ENCODE data around the gene CROCC2. TPM values are rescaled to one million over a fixed set of nuclear protein-coding genes. Genes with fewer than 3 reads are reported as not detected.
A peak's percentile ranks its signal among the peaks of the same experiment; 100 is the strongest.
"Not testable (repeated sequence)": the region's sequence is repeated elsewhere in the genome, so short reads cannot be mapped to it uniquely, and the experiment has no call there.

Gene CROCC2
- total RNA-seq, 2 donors from 2014 or later = not detected

- Mint-ChIP-seq H3K4me1 (ENCODE audit: low read depth in 2 of 2) (no peaks in the 10 kb centered on the region), H3K4me3 (no peak overlapping the region), H3K36me3 (no peaks in the 10 kb centered on the region), H3K27me3 (no peaks in the 10 kb centered on the region), H3K27ac (no peak overlapping the region), H3K9me3 (no peaks in the 10 kb centered on the region)
- no peak for ATAC-seq
- DNase-seq (ENCODE audit: low spot score) = no peak
These were observed 60.3 kb downstream of the CROCC2 start for GRCh38 chr2:240966457-240966905.

- DNase-seq (ENCODE audit: low spot score) (peak; percentile 41), ATAC-seq (no peak)
- H3K9me3 Mint-ChIP-seq = no peaks in the 10 kb centered on the region
- peaks cover 3 to 6% of the 10 kb centered on the region in 2 donors for H3K27me3 Mint-ChIP-seq
- H3K27ac Mint-ChIP-seq = no peak overlapping the region
- H3K4me1 Mint-ChIP-seq (ENCODE audit: low read depth in 2 of 2) = no peaks in the 10 kb centered on the region
- H3K4me3 Mint-ChIP-seq = no peak overlapping the region
- no peaks in the 10 kb centered on the region for H3K36me3 Mint-ChIP-seq
These were observed 61.0 kb downstream of the CROCC2 start for GRCh38 chr2:240966906-240967680.

GRCh38 chr2:240967681-240968621 lies 61.8 kb downstream of the CROCC2 start:
- no peaks in the 10 kb centered on the region for H3K9me3 Mint-ChIP-seq
- no peaks in the 10 kb centered on the region for H3K36me3 Mint-ChIP-seq
- H3K4me1 Mint-ChIP-seq (ENCODE audit: low read depth in 2 of 2) = no peaks in the 10 kb centered on the region
- ATAC-seq = no peak
- H3K27me3 Mint-ChIP-seq = peaks cover 3 to 6% of the 10 kb centered on the region in 2 donors
- peak; percentile 50 for DNase-seq (ENCODE audit: low spot score)
- H3K27ac Mint-ChIP-seq = no peak overlapping the region
- H3K4me3 Mint-ChIP-seq = no peak overlapping the region

GRCh38 chr2:240968731-240969624 lies 62.8 kb downstream of the CROCC2 start:
- DNase-seq (ENCODE audit: low spot score) (peak; percentile 54), ATAC-seq (no peak)
- Mint-ChIP-seq H3K9me3 (no peaks in the 10 kb centered on the region), H3K36me3 (no peaks in the 10 kb centered on the region), H3K27me3 (peaks cover 5 to 11% of the 10 kb centered on the region in 2 donors), H3K4me1 (ENCODE audit: low read depth in 2 of 2) (no peaks in the 10 kb centered on the region), H3K4me3 (no peak overlapping the region), H3K27ac (no peak overlapping the region)

- Mint-ChIP-seq H3K36me3 (no peaks in the 10 kb centered on the region), H3K4me3 (no peak overlapping the region), H3K4me1 (ENCODE audit: low read depth in 2 of 2) (no peaks in the 10 kb centered on the region), H3K27me3 (peaks cover 11 to 21% of the 10 kb centered on the region in 2 donors), H3K9me3 (no peaks in the 10 kb centered on the region), H3K27ac (no peak overlapping the region)
- no peak for ATAC-seq
- no peak for DNase-seq (ENCODE audit: low spot score)
These were observed 64.0 kb downstream of the CROCC2 start for GRCh38 chr2:240970104-240970503.

GRCh38 chr2:240970816-240971215 lies 64.7 kb downstream of the CROCC2 start:
- no peaks in the 10 kb centered on the region for H3K36me3 Mint-ChIP-seq
- no peak overlapping the region for H3K27ac Mint-ChIP-seq
- ATAC-seq = no peak
- H3K4me1 Mint-ChIP-seq (ENCODE audit: low read depth in 2 of 2) = no peaks in the 10 kb centered on the region
- DNase-seq (ENCODE audit: low spot score) = no peak
- H3K4me3 Mint-ChIP-seq = no peak overlapping the region
- H3K9me3 Mint-ChIP-seq = no peaks in the 10 kb centered on the region
- H3K27me3 Mint-ChIP-seq = peaks cover 11 to 21% of the 10 kb centered on the region in 2 donors

GRCh38 chr2:240972201-240972600 lies 66.1 kb downstream of the CROCC2 start:
- H3K27ac Mint-ChIP-seq = no peak overlapping the region
- H3K4me1 Mint-ChIP-seq (ENCODE audit: low read depth in 2 of 2) = no peaks in the 10 kb centered on the region
- H3K4me3 Mint-ChIP-seq = no peak overlapping the region
- H3K36me3 Mint-ChIP-seq = no peaks in the 10 kb centered on the region
- ATAC-seq (no peak), DNase-seq (ENCODE audit: low spot score) (peak; percentile 57)
- no peaks in the 10 kb centered on the region for H3K9me3 Mint-ChIP-seq
- H3K27me3 Mint-ChIP-seq = peaks cover 11 to 21% of the 10 kb centered on the region in 2 donors

- Mint-ChIP-seq H3K4me1 (ENCODE audit: low read depth in 2 of 2) (no peaks in the 10 kb centered on the region), H3K36me3 (no peaks in the 10 kb centered on the region), H3K27ac (no peak overlapping the region), H3K4me3 (no peak overlapping the region), H3K9me3 (no peaks in the 10 kb centered on the region), H3K27me3 (peaks cover 11 to 21% of the 10 kb centered on the region in 2 donors)
- DNase-seq (ENCODE audit: low spot score) (peak; percentile 37), ATAC-seq (no peak)
These were observed 66.7 kb downstream of the CROCC2 start for GRCh38 chr2:240972636-240973521.

GRCh38 chr2:240974771-240975572 lies 68.8 kb downstream of the CROCC2 start:
- no peak for DNase-seq (ENCODE audit: low spot score)
- Mint-ChIP-seq H3K4me1 (ENCODE audit: low read depth in 2 of 2) (no peaks in the 10 kb centered on the region), H3K4me3 (no peak overlapping the region), H3K27ac (no peak overlapping the region), H3K9me3 (no peaks in the 10 kb centered on the region), H3K36me3 (no peaks in the 10 kb centered on the region), H3K27me3 (peaks cover 11 to 21% of the 10 kb centered on the region in 2 donors)
- no peak for ATAC-seq

GRCh38 chr2:240975903-240976302 lies 69.8 kb downstream of the CROCC2 start:
- not testable (repeated sequence) for H3K36me3 Mint-ChIP-seq, H3K27ac Mint-ChIP-seq, H3K4me3 Mint-ChIP-seq

GRCh38 chr2:240981280-240981679 lies 75.1 kb downstream of the CROCC2 start:
- ATAC-seq = no peak
- no peaks in the 10 kb centered on the region for H3K36me3 Mint-ChIP-seq
- H3K9me3 Mint-ChIP-seq = no peaks in the 10 kb centered on the region

More at GRCh38 chr2:240975903-240976302, 69.8 kb downstream of the CROCC2 start:
- DNase-seq (ENCODE audit: low spot score) = peak; percentile 23
- peaks cover 11 to 21% of the 10 kb centered on the region in 2 donors for H3K27me3 Mint-ChIP-seq
- not testable (repeated sequence) for H3K9me3 Mint-ChIP-seq; ATAC-seq; H3K4me1 Mint-ChIP-seq (ENCODE audit: low read depth in 2 of 2)

More at GRCh38 chr2:240981280-240981679, 75.1 kb downstream of the CROCC2 start:
- no peak overlapping the region for H3K27ac Mint-ChIP-seq
- H3K27me3 Mint-ChIP-seq = no peaks in the 10 kb centered on the region
- no peak overlapping the region for H3K4me3 Mint-ChIP-seq
- DNase-seq (ENCODE audit: low spot score) = no peak
- no peaks in the 10 kb centered on the region for H3K4me1 Mint-ChIP-seq (ENCODE audit: low read depth in 2 of 2)
